ENCODE measurements around the gene CUX1.
"Not testable (repeated sequence)": the region's sequence is repeated elsewhere in the genome, so short reads cannot be mapped to it uniquely, and the experiment has no call there.

Gene CUX1

GRCh38 chr7:102149416-102149815, 332.0 kb downstream of the CUX1 start:
- no peak for DNase-seq (ENCODE audit: low spot score)

GRCh38 chr7:102150266-102150665, 332.8 kb downstream of the CUX1 start:
- no peak for DNase-seq (ENCODE audit: low spot score)

- no peak for DNase-seq (ENCODE audit: low spot score)
These were observed 335.5 kb downstream of the CUX1 start for GRCh38 chr7:102152672-102153598.

- DNase-seq (ENCODE audit: low spot score) = no peak
These were observed 336.1 kb downstream of the CUX1 start for GRCh38 chr7:102153599-102153946.

GRCh38 chr7:102154425-102154824, 337.0 kb downstream of the CUX1 start:
- DNase-seq (ENCODE audit: low spot score) = no peak

GRCh38 chr7:102155821-102156441, 338.5 kb downstream of the CUX1 start:
- no peak for DNase-seq (ENCODE audit: low spot score)

GRCh38 chr7:102156867-102157266, 339.4 kb downstream of the CUX1 start:
- no peak for DNase-seq (ENCODE audit: low spot score)

GRCh38 chr7:102165136-102165535, 347.7 kb downstream of the CUX1 start:
- no peak for DNase-seq (ENCODE audit: low spot score)

- DNase-seq (ENCODE audit: low spot score) = no peak
These were observed 349.8 kb downstream of the CUX1 start for GRCh38 chr7:102167254-102167653.

GRCh38 chr7:102169651-102170392, 352.4 kb downstream of the CUX1 start:
- no peak for DNase-seq (ENCODE audit: low spot score)

- peak; percentile 61 for DNase-seq (ENCODE audit: low spot score)
These were observed 353.1 kb downstream of the CUX1 start for GRCh38 chr7:102170393-102170970.

- no peak for DNase-seq (ENCODE audit: low spot score)
These were observed 356.2 kb downstream of the CUX1 start for GRCh38 chr7:102173669-102174068.

GRCh38 chr7:102175423-102176170, 358.2 kb downstream of the CUX1 start:
- no peak for DNase-seq (ENCODE audit: low spot score)

GRCh38 chr7:102178410-102178809, 361.0 kb downstream of the CUX1 start:
- no peak for DNase-seq (ENCODE audit: low spot score)

- DNase-seq (ENCODE audit: low spot score) = no peak
These were observed 363.3 kb downstream of the CUX1 start for GRCh38 chr7:102180727-102181126.

- no peak for DNase-seq (ENCODE audit: low spot score)
These were observed 364.1 kb downstream of the CUX1 start for GRCh38 chr7:102181517-102181916.

- DNase-seq (ENCODE audit: low spot score) = no peak
These were observed 364.6 kb downstream of the CUX1 start for GRCh38 chr7:102182016-102182415.

GRCh38 chr7:102183848-102184247, 366.4 kb downstream of the CUX1 start:
- DNase-seq (ENCODE audit: low spot score) = not testable (repeated sequence)

GRCh38 chr7:102184303-102184702, 366.9 kb downstream of the CUX1 start:
- no peak for DNase-seq (ENCODE audit: low spot score)

- no peak for DNase-seq (ENCODE audit: low spot score)
These were observed 368.4 kb downstream of the CUX1 start for GRCh38 chr7:102185796-102186195.

- no peak for DNase-seq (ENCODE audit: low spot score)
These were observed 368.9 kb downstream of the CUX1 start for GRCh38 chr7:102186306-102186705.

- DNase-seq (ENCODE audit: low spot score) = no peak
These were observed 371.3 kb downstream of the CUX1 start for GRCh38 chr7:102188746-102189145.

All from ecto neural progenitor cell (in vitro differentiated cells).